ENCODE measurements around the gene IGFBP1.

Gene IGFBP1

DNA sequence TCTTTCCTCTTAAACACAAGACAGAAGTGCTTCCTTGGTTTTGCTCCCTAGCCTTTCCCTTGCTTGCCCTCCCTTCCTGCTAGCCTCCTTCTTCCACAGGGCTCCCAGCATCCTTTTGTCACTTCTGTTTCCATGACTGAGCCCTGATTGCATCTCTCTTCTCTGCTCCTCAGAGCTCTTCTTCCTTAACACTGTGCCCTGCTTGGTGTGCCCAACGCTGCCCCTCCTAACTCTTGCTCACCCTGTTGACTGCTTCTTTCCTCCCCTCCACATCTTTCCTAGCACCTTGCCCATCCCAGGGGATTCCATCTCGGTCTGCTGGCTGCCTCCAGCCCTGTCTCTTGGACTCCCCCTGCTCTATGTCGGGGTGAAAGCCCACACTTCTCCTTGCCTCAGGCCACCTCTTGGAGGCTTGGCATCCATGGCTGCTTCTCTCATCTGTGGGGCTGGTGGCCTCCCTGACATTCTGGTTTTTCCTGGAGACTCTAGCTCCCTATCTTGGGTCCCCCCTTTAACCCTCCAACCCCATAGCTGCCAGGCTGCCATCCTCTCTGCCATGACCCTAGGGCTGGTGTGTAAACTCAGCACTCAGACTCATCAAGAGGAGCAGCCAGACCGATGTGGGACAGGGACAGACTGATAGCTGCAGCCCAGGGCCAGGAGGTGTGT is 5.8 kb downstream of the IGFBP1 start:
- peaks cover 3% of the 10 kb centered on the region for H3K27me3 ChIP-seq (ENCODE audit: control insufficient read depth, insufficient read depth, low read length)
- H3K9me3 ChIP-seq (ENCODE audit: control insufficient read depth, low read length) = no peaks in the 10 kb centered on the region
- H3K36me3 ChIP-seq (ENCODE audit: control insufficient read depth, insufficient read depth, low read length) = no peaks in the 10 kb centered on the region
- no peak overlapping the region for H3K9ac ChIP-seq (ENCODE audit: low read length)
- H3K4me1 ChIP-seq (ENCODE audit: control insufficient read depth, insufficient read depth, low read length) = no peaks in the 10 kb centered on the region
- H3K4me3 ChIP-seq (ENCODE audit: low read length) = no peak overlapping the region

DNA sequence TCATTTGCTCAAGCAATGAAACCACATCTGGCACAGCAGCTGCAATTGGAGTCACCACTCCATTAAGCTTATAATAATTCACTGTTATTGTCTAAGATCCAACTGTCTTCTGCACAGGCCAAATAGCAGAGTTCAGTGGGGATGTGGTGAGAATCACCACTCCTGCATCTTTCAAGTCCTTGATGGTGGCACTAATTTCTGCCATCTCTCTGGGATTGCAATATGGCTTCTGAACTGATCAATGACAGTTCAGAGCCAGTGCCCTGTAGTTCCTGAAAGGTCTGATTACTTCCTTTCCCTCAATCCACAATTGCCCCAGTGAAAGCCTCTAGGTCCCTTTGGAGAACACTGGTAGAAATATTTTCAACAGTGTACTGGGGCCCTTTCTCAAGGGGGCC is 6.4 kb downstream of the IGFBP1 start:
- Histone ChIP-seq H3K9me3 (ENCODE audit: control insufficient read depth, low read length) (no peaks in the 10 kb centered on the region), H3K27me3 (ENCODE audit: control insufficient read depth, insufficient read depth, low read length) (no peaks in the 10 kb centered on the region), H3K4me1 (ENCODE audit: control insufficient read depth, insufficient read depth, low read length) (no peaks in the 10 kb centered on the region), H3K36me3 (ENCODE audit: control insufficient read depth, insufficient read depth, low read length) (no peaks in the 10 kb centered on the region), H3K4me3 (ENCODE audit: low read length) (no peak overlapping the region), H3K9ac (ENCODE audit: low read length) (no peak overlapping the region)

DNA sequence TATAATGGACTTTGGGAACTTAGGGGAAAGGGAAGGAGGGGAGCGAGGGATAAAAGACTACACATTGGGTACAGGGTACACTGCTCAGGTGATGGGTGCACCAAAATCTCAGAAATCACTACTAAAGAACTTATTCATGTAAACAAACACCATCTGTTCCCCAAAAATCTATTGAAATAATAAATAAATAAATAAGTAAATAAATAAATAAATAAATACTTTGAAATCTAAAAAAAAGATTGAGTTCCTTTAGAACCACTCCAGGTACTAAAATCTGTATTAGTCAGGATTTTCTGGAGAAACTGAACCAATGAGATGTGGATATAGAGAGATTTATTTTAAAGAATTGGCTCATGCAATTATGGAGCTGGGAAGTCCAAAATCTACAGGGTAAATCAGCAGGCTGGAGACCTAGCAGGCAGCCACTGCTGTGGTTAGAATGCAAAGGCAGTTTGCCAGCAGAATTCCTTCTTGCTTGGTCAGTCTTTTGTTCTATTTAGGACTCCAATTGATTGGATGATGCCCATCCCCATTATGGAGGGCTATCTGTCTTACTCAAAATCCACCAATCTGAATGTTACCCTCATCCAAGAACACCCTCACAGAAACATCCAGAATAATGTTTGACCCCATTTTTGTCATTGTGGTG is 8.9 kb downstream of the IGFBP1 start:
- no peaks in the 10 kb centered on the region for H3K4me1 ChIP-seq (ENCODE audit: control insufficient read depth, insufficient read depth, low read length)
- H3K9me3 ChIP-seq (ENCODE audit: control insufficient read depth, low read length) = no peaks in the 10 kb centered on the region
- no peak overlapping the region for H3K4me3 ChIP-seq (ENCODE audit: low read length)
- H3K36me3 ChIP-seq (ENCODE audit: control insufficient read depth, insufficient read depth, low read length) = no peaks in the 10 kb centered on the region
- H3K27me3 ChIP-seq (ENCODE audit: control insufficient read depth, insufficient read depth, low read length) = no peaks in the 10 kb centered on the region
- H3K9ac ChIP-seq (ENCODE audit: low read length) = no peak overlapping the region

DNA sequence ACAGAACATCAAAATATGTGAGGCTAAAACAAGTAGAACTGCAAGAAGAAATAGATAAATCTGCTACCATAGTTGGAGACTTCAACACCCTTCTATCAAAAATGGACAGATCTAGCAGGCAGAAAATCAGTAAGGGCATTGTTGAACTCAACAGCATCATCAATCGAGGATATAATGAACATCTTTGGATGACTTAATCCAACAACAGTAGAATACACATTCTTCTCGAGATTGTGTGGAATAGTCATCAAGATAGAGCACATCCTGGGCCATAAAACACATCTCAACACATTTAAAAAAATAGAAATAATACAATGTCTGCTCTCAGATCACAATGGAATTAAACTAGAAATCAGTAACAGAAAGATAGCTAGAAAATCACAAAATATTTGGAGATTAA is 9.9 kb downstream of the IGFBP1 start:
- no peaks in the 10 kb centered on the region for H3K4me1 ChIP-seq (ENCODE audit: control insufficient read depth, insufficient read depth, low read length)
- no peak overlapping the region for H3K9ac ChIP-seq (ENCODE audit: low read length)
- no peaks in the 10 kb centered on the region for H3K36me3 ChIP-seq (ENCODE audit: control insufficient read depth, insufficient read depth, low read length)
- H3K4me3 ChIP-seq (ENCODE audit: low read length) = no peak overlapping the region
- no peaks in the 10 kb centered on the region for H3K27me3 ChIP-seq (ENCODE audit: control insufficient read depth, insufficient read depth, low read length)
- no peaks in the 10 kb centered on the region for H3K9me3 ChIP-seq (ENCODE audit: control insufficient read depth, low read length)

DNA sequence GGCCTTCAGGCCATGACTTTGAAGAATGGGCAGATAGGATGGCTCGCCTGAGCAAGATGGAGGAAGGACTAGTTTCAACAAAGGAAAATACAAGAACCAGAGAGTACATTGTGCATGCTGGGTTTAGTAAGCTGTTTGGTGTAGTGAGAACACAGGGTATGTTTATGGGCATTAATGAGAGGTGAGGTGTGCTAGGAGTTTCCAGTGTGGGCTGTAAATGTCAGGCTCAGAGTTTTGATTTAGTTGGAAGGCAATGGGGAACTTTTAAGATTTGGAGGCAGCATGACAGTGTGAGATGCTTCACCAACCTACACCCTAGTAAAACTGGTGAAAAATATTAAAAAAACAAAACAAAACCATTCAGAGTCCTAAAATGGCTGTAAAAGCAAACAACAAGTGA is 13.3 kb downstream of the IGFBP1 start:
- H3K9me3 ChIP-seq (ENCODE audit: control insufficient read depth, low read length) = no peaks in the 10 kb centered on the region
- no peaks in the 10 kb centered on the region for H3K36me3 ChIP-seq (ENCODE audit: control insufficient read depth, insufficient read depth, low read length)
- H3K4me1 ChIP-seq (ENCODE audit: control insufficient read depth, insufficient read depth, low read length) = no peaks in the 10 kb centered on the region
- no peak overlapping the region for H3K9ac ChIP-seq (ENCODE audit: low read length)
- H3K4me3 ChIP-seq (ENCODE audit: low read length) = no peak overlapping the region
- H3K27me3 ChIP-seq (ENCODE audit: control insufficient read depth, insufficient read depth, low read length) = no peaks in the 10 kb centered on the region

DNA sequence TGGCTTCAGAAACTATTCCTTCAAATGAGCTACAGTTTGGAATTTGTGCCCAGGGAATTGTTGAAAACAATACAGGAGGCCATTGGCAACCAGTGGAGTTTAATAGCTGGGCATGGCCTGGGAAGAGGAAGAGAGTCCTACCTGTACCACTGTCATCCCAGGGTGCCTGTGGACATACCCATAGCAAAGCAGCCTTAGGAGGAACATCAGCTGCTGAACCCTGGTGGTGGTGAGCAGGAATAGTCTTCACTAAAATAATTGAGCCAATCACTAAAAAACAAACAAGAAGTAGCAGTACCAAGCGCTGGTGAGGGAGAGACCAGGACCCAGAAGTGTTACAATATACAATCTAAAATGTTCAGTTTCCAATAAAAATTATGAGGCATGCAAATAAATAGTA is 14.5 kb downstream of the IGFBP1 start:
- H3K9me3 ChIP-seq (ENCODE audit: control insufficient read depth, low read length) = no peaks in the 10 kb centered on the region
- H3K4me3 ChIP-seq (ENCODE audit: low read length) = no peak overlapping the region
- no peaks in the 10 kb centered on the region for H3K4me1 ChIP-seq (ENCODE audit: control insufficient read depth, insufficient read depth, low read length)
- no peaks in the 10 kb centered on the region for H3K27me3 ChIP-seq (ENCODE audit: control insufficient read depth, insufficient read depth, low read length)
- no peak overlapping the region for H3K9ac ChIP-seq (ENCODE audit: low read length)
- no peaks in the 10 kb centered on the region for H3K36me3 ChIP-seq (ENCODE audit: control insufficient read depth, insufficient read depth, low read length)

DNA sequence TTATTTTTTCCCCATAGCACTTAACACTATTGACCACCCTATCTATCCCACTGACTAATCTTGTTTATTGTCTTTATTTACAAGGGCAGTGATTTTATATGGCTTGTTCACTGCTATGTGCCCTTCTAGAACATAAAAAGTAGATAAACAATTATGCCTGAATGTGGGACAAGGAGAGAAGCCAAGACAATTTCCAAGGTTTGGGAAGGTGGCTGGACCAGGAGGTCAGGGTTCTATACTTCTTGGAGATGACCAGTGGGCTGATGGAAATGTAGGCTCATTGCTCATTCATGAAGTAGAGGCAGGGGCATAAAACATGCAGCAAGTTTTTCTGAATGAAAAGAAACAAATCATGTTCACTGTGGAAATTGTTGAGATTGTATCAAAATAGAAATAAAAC is 21.3 kb downstream of the IGFBP1 start:
- no peaks in the 10 kb centered on the region for H3K27me3 ChIP-seq (ENCODE audit: control insufficient read depth, insufficient read depth, low read length)
- H3K9me3 ChIP-seq (ENCODE audit: control insufficient read depth, low read length) = no peaks in the 10 kb centered on the region
- no peaks in the 10 kb centered on the region for H3K4me1 ChIP-seq (ENCODE audit: control insufficient read depth, insufficient read depth, low read length)
- no peak overlapping the region for H3K4me3 ChIP-seq (ENCODE audit: low read length)
- no peak overlapping the region for H3K9ac ChIP-seq (ENCODE audit: low read length)
- H3K36me3 ChIP-seq (ENCODE audit: control insufficient read depth, insufficient read depth, low read length) = no peaks in the 10 kb centered on the region

DNA sequence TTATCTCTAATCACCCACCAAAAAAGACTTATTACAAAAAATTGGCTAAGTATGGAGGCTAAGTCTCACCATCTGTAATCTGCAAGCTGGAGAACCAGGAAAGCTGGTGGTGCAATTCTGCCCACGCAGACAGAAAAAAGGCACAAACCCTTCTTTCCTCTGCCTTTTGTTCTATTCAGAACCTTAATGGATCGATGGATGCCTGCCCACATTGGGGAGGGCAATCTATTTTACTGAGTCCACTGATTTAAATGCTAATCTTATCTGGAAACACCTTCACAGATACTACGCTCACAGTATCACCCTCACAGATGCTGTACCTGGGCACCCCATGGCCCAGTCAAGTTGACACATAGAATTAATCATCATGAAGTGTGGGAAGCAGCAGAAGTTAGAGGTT is 22.6 kb downstream of the IGFBP1 start:
- Histone ChIP-seq H3K9ac (ENCODE audit: low read length) (no peak overlapping the region), H3K4me1 (ENCODE audit: control insufficient read depth, insufficient read depth, low read length) (no peaks in the 10 kb centered on the region), H3K4me3 (ENCODE audit: low read length) (no peak overlapping the region), H3K36me3 (ENCODE audit: control insufficient read depth, insufficient read depth, low read length) (no peaks in the 10 kb centered on the region), H3K27me3 (ENCODE audit: control insufficient read depth, insufficient read depth, low read length) (no peaks in the 10 kb centered on the region), H3K9me3 (ENCODE audit: control insufficient read depth, low read length) (no peaks in the 10 kb centered on the region)

DNA sequence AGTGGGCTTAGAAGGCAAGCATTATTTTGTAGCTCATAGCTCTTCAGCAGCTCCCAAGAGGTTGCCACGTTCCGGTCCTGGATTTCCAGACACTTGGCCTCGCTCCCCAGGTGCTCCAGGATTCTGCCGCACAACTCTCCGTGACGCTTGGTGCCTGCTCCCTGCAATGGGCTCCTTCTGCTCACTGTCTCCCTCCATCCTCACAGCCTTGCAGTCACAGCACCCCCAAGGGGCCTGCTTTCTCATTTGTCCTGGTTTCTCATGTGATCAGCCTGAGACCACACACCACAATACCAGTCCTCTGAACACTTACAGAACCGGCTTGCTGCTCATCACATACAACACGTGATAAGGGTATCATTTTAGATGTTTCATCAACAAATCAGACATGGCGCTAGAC is 23.0 kb downstream of the IGFBP1 start:
- no peaks in the 10 kb centered on the region for H3K9me3 ChIP-seq (ENCODE audit: control insufficient read depth, low read length)
- H3K36me3 ChIP-seq (ENCODE audit: control insufficient read depth, insufficient read depth, low read length) = no peaks in the 10 kb centered on the region
- H3K4me1 ChIP-seq (ENCODE audit: control insufficient read depth, insufficient read depth, low read length) = no peaks in the 10 kb centered on the region
- H3K4me3 ChIP-seq (ENCODE audit: low read length) = no peak overlapping the region
- no peak overlapping the region for H3K9ac ChIP-seq (ENCODE audit: low read length)
- no peaks in the 10 kb centered on the region for H3K27me3 ChIP-seq (ENCODE audit: control insufficient read depth, insufficient read depth, low read length)

DNA sequence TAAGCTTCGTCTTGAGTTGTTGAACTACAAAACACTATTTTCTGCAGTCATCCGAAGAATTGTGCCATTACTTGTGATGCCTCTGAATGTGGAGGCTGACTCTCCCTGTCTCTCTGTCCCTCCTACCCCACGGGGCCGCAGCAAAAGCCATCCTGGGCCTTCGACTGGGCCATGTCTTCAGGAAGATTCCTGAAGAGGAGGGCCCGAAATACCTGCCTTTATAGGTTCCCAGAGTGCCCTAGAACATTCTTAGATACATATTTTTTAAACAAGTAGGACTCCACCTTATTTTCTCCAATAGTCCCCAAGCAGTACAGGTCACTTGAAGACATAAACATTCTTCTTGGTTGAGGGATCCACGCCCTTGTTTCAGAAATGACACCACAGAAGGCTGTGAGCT is 24.7 kb downstream of the IGFBP1 start:
- Histone ChIP-seq H3K4me1 (ENCODE audit: control insufficient read depth, insufficient read depth, low read length) (no peaks in the 10 kb centered on the region), H3K9me3 (ENCODE audit: control insufficient read depth, low read length) (no peaks in the 10 kb centered on the region), H3K27me3 (ENCODE audit: control insufficient read depth, insufficient read depth, low read length) (peaks cover 4% of the 10 kb centered on the region), H3K9ac (ENCODE audit: low read length) (no peak overlapping the region), H3K4me3 (ENCODE audit: low read length) (no peak overlapping the region), H3K36me3 (ENCODE audit: control insufficient read depth, insufficient read depth, low read length) (no peaks in the 10 kb centered on the region)

DNA sequence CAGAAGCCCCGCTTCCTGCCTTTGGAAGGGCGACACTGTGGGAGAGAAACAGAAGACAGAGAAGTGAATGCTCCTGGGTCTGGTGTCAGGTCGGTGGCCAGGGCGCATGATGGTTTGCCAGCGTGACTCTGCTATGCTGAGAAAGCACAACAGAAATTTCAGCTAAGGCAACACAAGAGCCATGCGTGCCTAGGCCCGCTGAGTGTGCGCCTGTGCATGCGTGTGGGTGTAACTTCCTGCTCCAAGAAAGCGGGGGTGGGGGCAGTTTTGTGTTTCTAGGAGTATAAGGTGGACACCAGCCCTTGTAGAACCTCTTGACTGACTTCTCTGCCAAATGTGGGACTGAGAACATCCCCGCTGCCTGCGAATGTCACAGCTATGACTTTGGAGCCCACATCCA is 26.6 kb downstream of the IGFBP1 start:
- no peaks in the 10 kb centered on the region for H3K9me3 ChIP-seq (ENCODE audit: control insufficient read depth, low read length)
- H3K27me3 ChIP-seq (ENCODE audit: control insufficient read depth, insufficient read depth, low read length) = peaks cover 21% of the 10 kb centered on the region
- no peak overlapping the region for H3K9ac ChIP-seq (ENCODE audit: low read length)
- no peaks in the 10 kb centered on the region for H3K36me3 ChIP-seq (ENCODE audit: control insufficient read depth, insufficient read depth, low read length)
- H3K4me1 ChIP-seq (ENCODE audit: control insufficient read depth, insufficient read depth, low read length) = no peaks in the 10 kb centered on the region
- no peak overlapping the region for H3K4me3 ChIP-seq (ENCODE audit: low read length)

DNA sequence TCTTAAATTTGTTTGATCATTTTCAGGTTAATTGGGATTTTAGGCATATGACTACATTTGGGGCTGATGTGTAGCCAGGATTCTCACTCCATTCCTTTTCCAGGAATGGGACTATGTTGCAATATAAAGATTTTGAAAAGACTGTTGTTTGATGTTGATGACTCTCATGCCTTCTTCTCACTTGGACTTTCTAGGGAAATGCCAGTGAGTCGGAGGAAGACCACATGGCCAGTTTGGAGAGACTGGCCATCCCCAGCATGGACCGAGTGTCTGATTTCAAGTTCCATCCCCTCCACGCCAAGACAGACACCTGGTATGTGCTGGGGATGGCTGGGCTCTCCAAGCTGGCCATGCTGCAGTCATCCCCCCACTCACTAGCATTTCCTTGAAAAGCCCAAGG is 27.3 kb downstream of the IGFBP1 start:
- H3K9me3 ChIP-seq (ENCODE audit: control insufficient read depth, low read length) = no peaks in the 10 kb centered on the region
- H3K4me3 ChIP-seq (ENCODE audit: low read length) = no peak overlapping the region
- peaks cover 25% of the 10 kb centered on the region for H3K27me3 ChIP-seq (ENCODE audit: control insufficient read depth, insufficient read depth, low read length)
- no peaks in the 10 kb centered on the region for H3K4me1 ChIP-seq (ENCODE audit: control insufficient read depth, insufficient read depth, low read length)
- no peaks in the 10 kb centered on the region for H3K36me3 ChIP-seq (ENCODE audit: control insufficient read depth, insufficient read depth, low read length)
- no peak overlapping the region for H3K9ac ChIP-seq (ENCODE audit: low read length)

DNA sequence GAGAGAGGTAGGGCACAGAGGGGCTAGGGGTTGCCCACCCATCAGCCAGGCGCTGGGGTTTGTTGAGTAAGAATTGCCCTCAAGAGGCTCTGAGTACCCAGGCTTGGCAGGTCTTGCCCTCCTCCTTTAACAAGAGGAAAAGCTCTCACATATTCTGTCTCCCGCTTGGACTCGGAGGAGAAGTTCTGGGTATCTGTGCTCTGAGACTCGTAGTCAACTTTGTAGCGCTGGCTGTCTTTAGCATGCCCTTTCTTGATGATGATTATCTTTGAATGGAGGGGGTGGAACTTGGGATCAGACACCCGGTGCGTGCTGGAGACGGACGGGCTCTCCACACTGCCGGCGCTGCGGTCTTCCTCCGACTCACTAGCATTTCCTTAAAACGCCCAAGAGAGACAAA is 28.8 kb downstream of the IGFBP1 start:
- H3K9me3 ChIP-seq (ENCODE audit: control insufficient read depth, low read length) = no peaks in the 10 kb centered on the region
- no peak overlapping the region for H3K9ac ChIP-seq (ENCODE audit: low read length)
- H3K36me3 ChIP-seq (ENCODE audit: control insufficient read depth, insufficient read depth, low read length) = no peaks in the 10 kb centered on the region
- H3K27me3 ChIP-seq (ENCODE audit: control insufficient read depth, insufficient read depth, low read length) = peaks cover 35% of the 10 kb centered on the region
- no peak overlapping the region for H3K4me3 ChIP-seq (ENCODE audit: low read length)
- H3K4me1 ChIP-seq (ENCODE audit: control insufficient read depth, insufficient read depth, low read length) = peaks cover 3% of the 10 kb centered on the region

Data from mucosa of stomach (tissue), 1 donor.